HG02763 (cell line): ENCODE data around the gene DNM2.
"Not testable (repeated sequence)": the region's sequence is repeated elsewhere in the genome, so short reads cannot be mapped to it uniquely, and the experiment has no call there.

ENCODE experiments used
- ATAC-seq: cut with Tn5 transposase; IDR thresholded peaks from one replicate; pipeline ENCODE4 v1.9.1; 2021; ENCODE audit warnings: mild to moderate bottlenecking, moderate library complexity; ENCODE audit not compliant: unreplicated experiment

The DNM2 gene

GRCh38 chr19:10720607-10721125, 2.8 kb downstream of the DNM2 start:
- ATAC-seq: no peak

GRCh38 chr19:10723591-10723990, 5.7 kb downstream of the DNM2 start:
- no peak for ATAC-seq

- no peak for ATAC-seq
Measured at GRCh38 chr19:10724573-10725071, 6.7 kb downstream of the DNM2 start.

- no peak for ATAC-seq
Measured at GRCh38 chr19:10725415-10725814, 7.5 kb downstream of the DNM2 start.

GRCh38 chr19:10726268-10726667, 8.4 kb downstream of the DNM2 start:
- no peak for ATAC-seq

- no peak for ATAC-seq
Measured at GRCh38 chr19:10727685-10728201, 9.9 kb downstream of the DNM2 start.

GRCh38 chr19:10729411-10729810, 11.5 kb downstream of the DNM2 start:
- no peak for ATAC-seq

- ATAC-seq: no peak
Measured at GRCh38 chr19:10730932-10731331, 13.1 kb downstream of the DNM2 start.

GRCh38 chr19:10735741-10736140, 17.9 kb downstream of the DNM2 start:
- ATAC-seq: no peak

- ATAC-seq: no peak
Measured at GRCh38 chr19:10736189-10736588, 18.3 kb downstream of the DNM2 start.

GRCh38 chr19:10736916-10737551, 19.2 kb downstream of the DNM2 start:
- no peak for ATAC-seq

- ATAC-seq: no peak
Measured at GRCh38 chr19:10737722-10738121, 19.8 kb downstream of the DNM2 start.

- ATAC-seq: no peak
Measured at GRCh38 chr19:10740798-10741197, 22.9 kb downstream of the DNM2 start.

GRCh38 chr19:10742476-10742875, 24.6 kb downstream of the DNM2 start:
- ATAC-seq: no peak

- ATAC-seq: no peak
Measured at GRCh38 chr19:10744253-10744798, 26.4 kb downstream of the DNM2 start.

- no peak for ATAC-seq
Measured at GRCh38 chr19:10744801-10745293, 27.0 kb downstream of the DNM2 start.

- not testable (repeated sequence) for ATAC-seq
Measured at GRCh38 chr19:10746437-10746836, 28.6 kb downstream of the DNM2 start.

GRCh38 chr19:10747271-10747670, 29.4 kb downstream of the DNM2 start:
- ATAC-seq: no peak

- no peak for ATAC-seq
Measured at GRCh38 chr19:10747674-10748073, 29.8 kb downstream of the DNM2 start.

GRCh38 chr19:10748195-10748926, 30.5 kb downstream of the DNM2 start:
- no peak for ATAC-seq

- ATAC-seq: no peak
Measured at GRCh38 chr19:10748927-10749434, 31.1 kb downstream of the DNM2 start.
